ENCODE results near the gene THADA.
"Not testable (repeated sequence)": the region's sequence is repeated elsewhere in the genome, so short reads cannot be mapped to it uniquely, and the experiment has no call there.

The THADA gene

DNA sequence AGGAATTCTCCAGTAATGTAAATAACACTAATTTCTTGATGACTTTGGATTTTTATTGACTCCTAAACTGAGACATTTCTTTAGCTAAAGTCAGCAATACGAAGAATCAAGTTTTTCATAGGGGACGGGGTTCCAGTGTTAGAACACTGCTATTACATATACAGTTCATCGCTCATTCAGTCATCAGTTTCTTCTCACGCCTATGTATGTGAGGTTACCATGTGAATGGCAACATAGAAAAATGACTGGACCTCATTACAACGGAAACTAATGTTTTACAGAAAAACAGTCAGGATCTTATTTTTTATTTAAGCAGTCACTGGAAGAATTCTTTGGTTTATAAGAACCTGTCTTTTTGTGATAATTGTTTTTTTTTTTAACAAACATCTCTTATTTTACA lies 56.4 kb downstream of the THADA start:
- no peak for DNase-seq (ENCODE audit: low read depth)

DNA sequence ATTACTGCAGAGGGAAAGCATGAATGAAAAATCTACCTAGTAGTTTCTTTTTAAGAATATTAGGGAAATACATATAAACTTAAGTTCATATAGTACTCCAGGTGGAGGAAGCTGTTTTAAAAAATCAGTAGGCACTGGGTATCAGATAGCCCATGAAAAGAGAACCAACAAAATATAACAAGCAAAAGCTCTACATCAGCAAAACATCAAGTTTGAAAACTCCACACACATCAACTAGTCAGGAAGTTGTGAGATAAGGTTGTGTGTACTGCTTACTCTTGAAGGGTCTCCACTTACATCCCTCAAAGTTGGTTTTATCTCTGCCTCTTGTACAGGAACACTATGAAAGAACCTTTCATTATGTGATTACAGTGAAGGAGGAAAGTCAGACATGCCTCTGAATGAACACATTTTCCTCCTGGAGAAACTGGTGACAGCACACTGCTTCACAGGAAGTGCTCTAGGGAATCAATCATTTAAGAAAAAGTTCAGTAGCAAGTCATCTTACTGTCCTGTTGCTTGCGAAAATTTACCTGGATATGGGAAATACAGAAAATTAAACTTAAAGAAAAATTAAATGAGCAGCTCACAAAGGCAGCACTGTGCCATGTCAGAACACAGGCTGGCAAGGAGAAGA lies 57.7 kb downstream of the THADA start:
- no peak for DNase-seq (ENCODE audit: low read depth)

DNA sequence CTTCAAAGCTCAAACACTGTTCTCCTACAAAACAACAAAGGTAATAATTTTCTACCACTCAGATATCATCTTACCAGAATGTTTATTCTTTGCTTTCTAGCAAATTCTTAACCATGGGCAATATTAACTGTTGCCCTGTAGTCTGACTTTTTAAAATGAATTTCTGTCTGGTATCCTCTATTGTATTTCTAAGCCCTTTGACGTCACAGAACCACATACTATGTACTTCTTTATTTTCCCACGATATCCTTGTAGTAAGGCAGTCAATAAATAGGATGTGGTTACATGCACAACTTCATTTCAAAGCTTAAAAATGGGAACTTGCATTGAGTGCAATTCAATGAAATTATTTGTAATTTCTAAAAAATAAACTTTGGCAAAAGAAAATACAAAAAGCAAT lies 58.7 kb downstream of the THADA start:
- no peak for DNase-seq (ENCODE audit: low read depth)

DNA sequence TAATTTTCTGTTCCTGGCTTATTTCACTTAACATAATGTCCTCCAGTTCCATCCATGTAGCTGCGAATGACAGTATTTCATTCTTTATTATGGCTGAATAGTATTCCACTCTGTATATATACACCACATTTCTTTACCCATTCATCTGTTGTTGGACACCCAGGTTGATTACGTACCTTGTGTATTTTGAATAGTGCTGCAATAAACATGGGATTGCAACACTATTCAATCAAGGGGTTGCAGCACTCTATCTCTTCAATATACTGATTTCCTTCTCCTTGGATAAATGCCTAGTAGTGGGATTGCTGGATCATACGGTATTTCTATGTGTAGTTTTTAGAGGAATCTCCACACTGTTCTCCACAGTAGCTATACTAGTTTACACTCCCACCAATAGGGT lies 61.3 kb downstream of the THADA start:
- no peak for DNase-seq (ENCODE audit: low read depth)

DNA sequence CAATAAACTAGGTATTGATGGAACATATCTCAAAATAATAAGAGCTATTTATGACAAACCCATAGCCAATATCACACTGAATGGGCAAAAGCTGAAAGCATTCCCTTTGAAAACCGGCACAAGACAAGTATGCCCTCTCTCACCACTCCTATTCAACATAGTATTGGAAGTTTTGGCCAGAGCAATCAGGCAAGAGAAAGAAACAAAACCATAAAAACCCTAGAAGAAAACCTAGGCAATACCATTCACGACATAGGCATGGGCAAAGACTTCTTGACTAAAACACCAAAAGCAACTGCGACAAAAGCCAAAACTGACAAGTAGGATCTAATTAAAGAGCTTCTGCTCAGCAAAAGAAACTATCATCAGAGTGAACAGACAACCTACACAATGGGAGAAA lies 63.3 kb downstream of the THADA start:
- not testable (repeated sequence) for DNase-seq (ENCODE audit: low read depth)

DNA sequence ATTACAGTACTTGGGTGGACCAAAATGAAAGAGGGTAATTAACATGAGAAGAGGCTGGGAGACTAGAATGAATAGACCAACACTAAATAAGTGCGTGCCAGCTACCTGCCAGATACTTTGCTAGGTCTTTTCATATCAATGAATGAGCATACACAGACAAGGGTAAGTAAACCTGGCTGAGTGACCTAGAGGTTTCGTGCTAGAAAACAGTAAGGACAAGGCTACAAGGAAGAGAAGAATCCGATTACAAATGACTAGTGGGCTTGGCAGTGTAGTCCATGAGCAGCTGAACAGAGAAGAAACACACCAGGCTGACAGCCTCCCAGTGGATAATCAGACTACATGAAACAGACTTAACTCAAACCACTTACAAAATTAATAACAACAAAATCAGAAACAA lies 64.6 kb downstream of the THADA start:
- no peak for DNase-seq (ENCODE audit: low read depth)

DNA sequence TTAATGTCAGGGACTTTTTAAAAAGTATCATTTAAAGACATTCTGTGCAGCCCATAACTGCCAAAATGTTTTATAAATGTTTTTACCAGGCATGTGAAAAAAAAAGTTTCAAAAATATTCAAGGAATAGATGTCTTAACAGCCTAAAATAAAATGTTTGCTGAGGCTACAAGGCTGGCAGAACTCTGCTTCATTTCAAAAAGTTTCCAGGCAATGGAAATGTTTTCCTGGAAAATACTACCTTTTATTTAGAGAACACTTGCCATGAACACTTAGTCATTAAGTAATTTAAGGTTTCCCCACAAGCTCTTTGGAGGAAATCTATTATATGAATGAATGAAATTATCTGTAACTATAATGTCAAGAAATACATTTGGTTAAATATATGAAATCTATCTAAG lies 68.8 kb downstream of the THADA start:
- DNase-seq (ENCODE audit: low read depth), result no peak

DNA sequence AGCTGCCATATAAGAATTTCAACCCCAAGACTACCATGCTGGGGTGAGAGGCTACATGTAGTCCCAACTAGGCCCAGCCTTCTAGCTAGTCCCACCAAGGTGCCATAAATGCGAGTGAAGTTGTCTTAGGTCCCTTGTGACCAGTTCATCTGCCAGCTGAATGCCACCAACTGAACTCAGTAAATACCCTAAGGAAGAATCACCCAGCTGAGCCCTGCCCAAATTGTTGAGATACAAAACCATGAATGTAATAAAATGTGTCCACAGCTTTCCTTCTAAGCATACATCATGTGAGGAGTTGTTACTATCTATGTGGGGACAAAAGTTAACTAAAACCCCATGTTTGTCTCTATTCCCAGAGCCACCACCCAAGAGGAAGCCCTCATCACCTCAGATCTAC lies 70.3 kb downstream of the THADA start:
- no peak for DNase-seq (ENCODE audit: low read depth)

DNA sequence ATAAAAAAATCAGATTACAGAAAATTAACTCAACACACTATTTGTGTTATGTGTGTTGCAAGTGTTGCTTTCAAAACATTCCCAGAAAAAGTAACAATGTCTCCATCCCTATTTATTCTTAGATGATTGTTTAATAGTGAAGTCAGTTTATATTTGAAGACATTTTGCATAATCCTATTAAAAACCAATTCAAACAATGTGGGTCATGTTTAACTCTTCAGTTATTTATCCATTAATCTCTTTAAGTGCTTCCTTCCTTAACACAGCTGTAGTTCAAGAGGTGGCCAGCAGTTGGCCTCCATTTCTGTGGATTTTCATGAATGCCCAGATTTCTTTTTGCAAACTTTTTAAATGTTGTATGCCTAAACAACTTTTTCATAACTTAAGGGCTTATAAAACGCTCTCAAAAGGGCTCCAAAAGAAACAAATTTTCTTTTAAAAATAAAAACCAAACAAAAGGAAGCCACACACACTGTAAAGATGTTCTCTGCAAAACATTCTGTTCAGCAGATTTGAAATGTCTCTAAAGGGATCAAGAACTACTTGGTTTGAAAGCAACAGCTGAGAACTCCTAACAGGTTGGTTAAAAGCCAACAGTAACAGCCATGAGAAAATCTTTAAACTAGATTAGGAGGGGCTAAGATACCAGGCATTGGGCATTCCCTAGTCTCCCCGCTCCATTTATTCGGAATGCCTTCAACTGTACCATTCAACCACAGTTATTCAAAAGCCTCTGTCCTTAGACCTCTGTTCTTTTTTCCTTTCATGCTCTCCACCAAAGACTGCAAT lies 71.5 kb downstream of the THADA start:
- no peak for DNase-seq (ENCODE audit: low read depth)

DNA sequence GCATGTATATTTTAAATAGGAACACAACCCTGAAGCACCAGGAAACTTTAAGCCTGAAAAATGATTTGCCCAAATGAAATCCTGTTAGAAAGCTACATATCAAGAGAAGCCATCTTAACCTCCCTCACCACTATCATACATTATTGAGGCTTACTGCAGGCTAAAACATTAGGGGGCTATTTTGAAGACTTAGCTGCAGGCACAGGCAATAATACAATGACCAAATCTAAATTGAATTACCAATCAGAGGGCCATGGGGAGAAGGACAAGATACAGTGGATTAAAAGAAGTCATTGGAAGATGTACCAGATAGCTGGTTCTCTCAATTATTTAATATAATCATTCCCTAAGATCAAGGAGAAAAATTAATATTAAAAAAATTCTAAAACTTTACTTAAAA lies 73.7 kb downstream of the THADA start:
- DNase-seq (ENCODE audit: low read depth), result no peak

DNA sequence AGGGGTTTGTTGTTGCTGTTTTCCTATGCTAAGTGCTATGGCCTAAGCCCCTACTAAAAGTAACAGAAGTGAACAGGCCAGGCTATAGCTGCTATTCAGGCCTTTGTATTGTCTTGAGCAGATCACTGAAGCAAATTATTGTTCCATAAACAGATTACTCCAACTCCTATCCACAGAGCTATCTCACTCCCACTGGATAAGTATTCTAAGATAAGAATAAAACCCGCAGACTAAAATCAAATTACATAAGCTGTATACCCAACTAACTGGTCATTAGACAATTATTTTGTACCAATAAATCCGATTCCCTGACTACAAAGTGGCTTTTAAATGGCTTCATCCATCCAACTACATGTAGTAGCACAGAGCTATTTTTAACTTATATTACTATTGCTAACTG lies 74.3 kb downstream of the THADA start:
- no peak for DNase-seq (ENCODE audit: low read depth)

DNA sequence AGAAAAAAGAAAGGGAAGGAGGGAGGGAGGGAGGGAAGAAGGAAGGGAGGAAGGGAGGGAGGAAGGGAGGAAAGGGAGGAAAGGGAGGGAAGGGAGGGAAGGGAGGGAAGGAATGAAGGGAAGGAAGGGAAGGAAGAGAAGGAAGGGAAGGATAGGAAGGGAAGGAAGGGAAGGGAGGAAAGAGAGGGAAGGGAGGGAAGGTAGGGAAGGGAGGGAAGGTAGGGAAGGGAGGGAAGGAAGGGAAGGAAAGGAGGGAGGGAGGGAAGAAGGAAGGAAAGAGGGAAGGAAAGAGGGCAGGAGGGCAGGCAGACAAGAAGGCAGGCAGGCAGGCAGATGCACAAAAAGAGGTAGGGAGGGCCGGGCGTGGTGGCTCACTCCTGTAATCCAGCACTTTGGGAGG lies 74.9 kb downstream of the THADA start:
- DNase-seq (ENCODE audit: low read depth), result no peak

DNA sequence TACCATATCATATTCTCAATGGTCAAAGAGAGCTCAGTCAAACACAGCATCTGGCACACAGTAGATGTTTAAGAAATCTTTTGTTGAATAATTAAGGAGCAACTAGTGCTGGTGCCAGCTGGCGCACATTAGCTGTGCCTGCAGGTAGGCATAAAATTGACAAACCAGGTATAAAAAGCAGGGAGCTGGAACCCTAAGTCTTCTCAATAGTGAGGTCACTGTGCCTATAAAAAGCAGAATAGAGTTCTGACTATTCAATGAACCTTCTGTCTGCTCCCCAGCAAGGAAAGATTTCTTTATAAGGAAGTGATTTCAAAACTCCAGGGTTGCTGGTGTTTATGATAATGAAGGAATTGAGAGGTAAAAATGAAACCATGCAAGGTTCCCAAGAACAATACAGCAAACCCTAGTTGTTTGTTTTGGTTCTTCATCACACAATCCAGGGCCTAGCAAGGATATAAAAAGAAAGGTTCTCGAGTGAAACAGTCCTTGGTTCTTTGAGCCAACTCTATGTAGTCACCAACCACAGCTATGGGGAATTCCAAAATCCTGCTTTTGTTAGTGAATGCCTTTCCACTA lies 76.1 kb downstream of the THADA start:
- no peak for DNase-seq (ENCODE audit: low read depth)

DNA sequence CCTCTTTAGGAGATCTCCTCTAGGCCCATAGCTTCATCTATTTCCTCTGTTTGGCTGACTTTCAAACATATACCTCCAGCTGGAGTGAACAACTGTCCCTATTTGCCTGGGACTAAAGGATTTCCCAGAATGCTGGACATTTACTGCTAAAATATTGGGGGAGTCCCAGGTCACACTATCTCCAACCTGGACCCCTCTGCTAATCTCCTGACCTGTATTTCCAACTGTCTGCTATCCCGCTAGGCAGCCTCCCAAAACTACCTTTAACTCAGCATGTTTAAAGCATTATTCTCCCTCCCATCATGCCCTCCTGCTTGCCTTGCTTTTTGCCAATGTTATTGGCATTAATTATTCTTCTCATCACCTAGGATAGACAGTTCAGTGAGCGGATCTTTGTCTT lies 77.1 kb downstream of the THADA start:
- DNase-seq (ENCODE audit: low read depth), result no peak

DNA sequence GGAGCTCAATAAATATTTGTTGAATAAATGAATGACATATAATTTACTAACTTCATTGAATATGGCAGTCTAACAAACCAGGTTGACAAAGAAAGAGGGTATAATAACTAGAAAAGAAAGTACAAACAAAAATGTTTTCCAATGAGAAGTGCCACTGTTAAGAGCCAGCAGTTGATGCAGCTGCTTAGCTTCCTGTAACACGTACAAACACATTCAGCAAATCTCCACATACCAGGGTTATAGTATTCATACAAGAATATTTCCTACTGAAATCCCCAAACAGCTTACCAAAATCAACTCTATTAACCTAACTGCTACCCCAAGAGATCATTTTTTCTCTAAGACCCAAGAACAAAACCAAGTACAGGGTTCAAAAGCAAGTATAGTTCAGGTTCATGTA lies 77.7 kb downstream of the THADA start:
- DNase-seq (ENCODE audit: low read depth), result no peak

DNA sequence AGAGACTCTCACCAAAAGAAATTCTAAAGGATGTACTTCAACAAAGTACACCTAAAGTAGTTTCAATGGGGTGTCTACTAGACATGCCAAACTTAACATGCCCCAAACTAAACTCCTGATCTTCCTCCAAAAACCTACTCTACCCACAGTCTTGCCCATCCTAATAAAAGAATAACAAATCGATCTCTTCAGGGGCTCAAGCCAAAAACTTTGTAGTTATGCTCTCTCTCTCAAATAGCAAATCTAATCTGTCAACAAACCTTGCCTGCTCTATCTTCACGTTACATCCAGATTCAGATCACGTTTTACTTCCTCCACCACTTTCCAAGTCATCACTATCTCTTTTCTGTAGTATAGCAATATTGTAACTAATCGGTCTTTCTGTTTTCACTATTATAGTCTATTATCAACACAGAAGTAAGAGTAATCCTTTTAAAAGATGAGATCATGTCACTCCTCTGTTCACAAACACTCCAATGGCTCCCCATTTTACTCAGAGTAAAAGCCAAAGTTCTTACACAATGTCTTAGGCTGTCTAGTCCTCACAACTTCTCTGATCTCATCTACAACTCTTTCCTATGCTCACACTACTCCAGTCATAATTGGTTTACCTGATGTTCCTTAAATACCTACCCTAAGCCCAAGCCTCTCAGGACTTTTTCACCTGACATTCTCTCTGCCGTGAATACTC lies 79.9 kb downstream of the THADA start:
- no peak for DNase-seq (ENCODE audit: low read depth)

DNA sequence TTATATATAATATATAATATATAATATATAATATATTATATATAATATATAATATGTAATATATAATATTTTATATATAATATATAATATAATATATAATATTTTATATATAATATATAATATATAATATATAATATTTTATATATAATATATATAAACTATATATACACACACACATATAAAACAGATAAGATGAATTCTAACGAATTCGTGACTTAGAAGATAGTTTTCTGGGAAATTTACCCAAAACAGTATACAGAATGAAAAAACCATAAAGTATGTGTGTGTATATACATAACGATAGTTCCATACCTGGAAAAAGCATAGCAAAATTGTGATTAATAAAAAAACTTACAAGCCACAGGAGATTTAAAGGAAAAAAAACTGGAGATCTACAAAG lies 80.6 kb downstream of the THADA start:
- no peak for DNase-seq (ENCODE audit: low read depth)

DNA sequence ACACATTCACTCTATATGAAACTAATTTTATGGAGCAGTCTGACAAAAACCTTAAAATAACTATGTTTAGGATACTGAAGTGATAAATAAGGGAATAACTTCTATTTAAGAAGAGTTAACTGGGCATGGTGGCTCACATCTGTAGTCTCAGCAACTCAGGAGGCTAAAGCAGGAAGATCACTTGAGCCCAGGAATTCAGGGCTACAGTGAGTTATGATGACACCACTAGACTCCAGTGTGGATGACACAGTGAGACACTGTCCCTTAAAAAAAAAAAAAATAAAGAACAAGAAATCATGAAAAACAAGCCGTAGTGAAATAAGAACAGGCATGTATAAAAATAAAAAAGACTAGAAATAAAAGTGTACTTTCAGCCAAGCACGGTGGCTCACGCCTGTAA lies 82.0 kb downstream of the THADA start:
- no peak for DNase-seq (ENCODE audit: low read depth)

DNA sequence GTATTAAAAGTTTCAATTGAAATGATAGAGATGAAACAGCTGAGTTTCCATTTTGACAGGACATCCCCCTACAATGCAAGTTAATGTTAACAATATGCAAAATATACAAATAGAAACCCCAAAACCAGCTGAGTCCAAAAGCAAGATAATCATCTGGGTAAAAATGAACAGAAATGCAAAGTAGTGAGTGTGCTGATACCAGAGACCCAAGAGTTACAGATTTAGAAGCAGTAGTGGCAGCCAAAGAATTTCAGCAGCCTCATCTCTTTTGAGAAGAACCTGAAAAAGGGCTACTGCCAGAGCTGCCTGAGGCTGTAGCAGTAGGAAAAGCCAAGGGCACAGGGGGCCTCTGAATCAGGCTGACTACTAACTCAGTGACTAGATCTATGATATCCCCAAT lies 82.6 kb downstream of the THADA start:
- no peak for DNase-seq (ENCODE audit: low read depth)

DNA sequence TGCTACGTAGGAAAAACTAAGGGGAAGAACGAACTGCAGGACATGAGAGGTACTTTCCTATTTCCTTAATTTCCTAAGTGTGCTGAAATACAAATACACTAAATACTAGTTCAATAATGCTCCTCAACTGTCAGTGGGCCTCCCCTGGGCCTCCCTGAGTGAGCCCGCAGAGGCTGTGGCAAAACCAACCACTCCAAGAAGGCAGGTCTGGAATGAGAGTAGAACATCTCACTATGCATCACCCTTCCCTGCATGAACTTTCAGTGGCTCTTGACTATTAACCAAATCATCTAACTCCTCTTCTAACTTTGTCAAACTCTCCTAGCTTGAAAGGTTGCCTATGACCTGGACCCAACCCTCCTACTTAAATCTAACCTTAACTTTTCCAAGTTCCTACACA lies 84.6 kb downstream of the THADA start:
- no peak for DNase-seq (ENCODE audit: low read depth)

DNA sequence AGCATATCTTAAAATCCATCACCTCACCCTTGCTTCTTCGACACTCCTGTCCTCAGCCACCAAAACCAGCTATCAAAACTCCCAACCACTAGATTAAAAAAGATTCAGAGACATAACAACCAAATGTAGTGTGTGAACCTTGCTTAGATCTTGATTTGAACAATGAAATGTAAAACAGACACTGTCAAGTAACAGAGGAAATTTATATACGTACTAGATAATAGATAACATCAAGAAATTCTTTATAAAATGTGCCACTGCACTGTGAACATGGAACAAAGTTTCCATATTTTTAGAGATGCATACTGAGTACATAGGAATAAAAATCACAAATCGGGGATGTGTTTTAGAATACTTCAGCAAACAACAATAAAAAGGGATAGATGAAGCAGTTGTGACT lies 86.0 kb downstream of the THADA start:
- DNase-seq (ENCODE audit: low read depth), result no peak

DNA sequence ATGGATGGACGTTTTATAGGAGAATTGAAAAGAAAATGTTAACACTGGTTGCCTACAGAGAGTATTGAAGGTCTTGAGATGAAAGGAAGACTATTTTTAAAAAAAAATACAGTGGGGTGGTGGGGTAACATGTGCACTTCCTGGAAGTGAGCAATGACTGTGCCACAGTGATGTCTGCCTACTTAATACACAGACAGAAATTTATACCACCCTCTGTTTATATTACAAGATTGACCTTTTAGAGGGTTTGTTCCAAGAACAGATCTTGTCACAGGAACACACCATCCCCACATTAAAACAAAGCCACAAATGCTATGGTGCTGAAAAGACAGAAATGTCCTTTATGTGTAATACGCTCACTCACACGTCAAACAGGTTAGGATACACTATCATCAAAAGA lies 87.6 kb downstream of the THADA start:
- DNase-seq (ENCODE audit: low read depth), result no peak

DNA sequence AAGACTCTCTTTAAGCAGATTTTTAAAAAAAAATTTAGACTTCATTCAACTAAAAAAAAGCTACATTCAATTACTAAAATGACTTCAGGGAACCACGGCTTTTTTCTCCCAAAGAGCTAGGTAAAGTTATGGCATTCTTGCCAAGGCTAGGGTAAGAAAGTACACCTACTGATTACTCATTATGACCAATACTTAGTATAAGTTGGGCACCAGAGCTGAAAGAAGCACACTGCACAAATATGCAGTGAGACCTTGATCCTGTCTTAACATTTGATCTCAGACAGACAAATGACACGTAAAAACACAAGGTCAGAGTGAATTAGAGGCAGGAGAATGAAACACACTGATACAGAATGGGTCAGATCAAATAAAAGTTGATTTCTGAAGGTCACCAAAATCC lies 88.7 kb downstream of the THADA start:
- DNase-seq (ENCODE audit: low read depth), result no peak

Data from T-helper 22 cell (primary cell).